Measurements from ENCODE around the gene INAFM1.

INAFM1 gene

GRCh38 chr19:47312366-47313006 is 37.8 kb downstream of the INAFM1 start:
- Histone ChIP-seq H4K20me1 (ENCODE audit: insufficient read depth, low read length) (no peaks in the 10 kb centered on the region), H2AFZ (ENCODE audit: low read length) (no peak overlapping the region), H3K4me1 (ENCODE audit: insufficient read depth, low read length, severe bottlenecking) (no peaks in the 10 kb centered on the region), H3K9me2 (ENCODE audit: low read depth, low read length) (no peaks in the 10 kb centered on the region), H3K27ac (ENCODE audit: low read depth, low read length, poor library complexity, severe bottlenecking) (no peak overlapping the region), H3F3A (ENCODE audit: insufficient read depth, low read length) (no peaks in the 10 kb centered on the region), H3K36me3 (ENCODE audit: insufficient read depth, low read length) (no peaks in the 10 kb centered on the region), H3K4me3 (ENCODE audit: low read depth, low read length, poor library complexity, severe bottlenecking) (no peak overlapping the region), H3K4me2 (ENCODE audit: low read length) (no peak overlapping the region), H3K79me2 (ENCODE audit: insufficient read depth, low read length) (no peaks in the 10 kb centered on the region), H3K9me3 (ENCODE audit: low read length) (no peaks in the 10 kb centered on the region), H3K27me3 (ENCODE audit: insufficient read depth, low read length) (no peaks in the 10 kb centered on the region; the same call in 1 of the 2 replicates), H3K9ac (ENCODE audit: low read length) (no peak overlapping the region)
- TF ChIP-seq EZH2 (IDR thresholded peaks at IDR 0.05; ENCODE audit: borderline replicate concordance, low read length) (no peak), CTCF (IDR thresholded peaks at IDR 0.05; ENCODE audit: low read length) (no peak)

DNA sequence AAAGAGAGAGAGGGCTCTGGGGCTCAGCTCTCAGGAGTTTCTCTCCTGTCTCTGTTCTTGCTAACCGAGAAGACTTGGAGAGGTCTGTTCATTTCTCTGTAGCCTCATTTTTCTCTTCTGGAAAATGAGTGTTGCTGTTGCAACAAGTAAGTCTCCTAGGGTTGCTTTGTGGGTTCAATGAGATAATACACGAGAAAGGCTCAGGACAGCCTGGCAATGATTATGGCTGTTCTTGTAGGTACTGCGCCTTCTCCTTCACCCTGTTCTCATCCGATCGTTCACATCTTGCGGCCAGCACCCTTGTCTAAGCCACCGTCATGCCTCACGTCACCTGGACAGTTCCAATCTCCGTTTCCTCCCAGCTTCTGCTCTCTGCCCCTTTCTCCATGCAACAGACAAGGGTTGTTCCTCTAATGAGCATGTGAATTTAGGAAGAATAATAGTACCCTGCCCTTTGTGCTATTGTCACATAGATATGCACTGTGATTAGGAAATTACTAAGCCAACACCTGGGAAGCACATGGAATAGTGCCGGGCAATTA is 39.1 kb downstream of the INAFM1 start:
- Histone ChIP-seq H3F3A (ENCODE audit: insufficient read depth, low read length) (no peaks in the 10 kb centered on the region), H3K27me3 (ENCODE audit: insufficient read depth, low read length) (no peaks in the 10 kb centered on the region; the same call in 1 of the 2 replicates), H3K36me3 (ENCODE audit: insufficient read depth, low read length) (no peaks in the 10 kb centered on the region), H3K4me2 (ENCODE audit: low read length) (no peak overlapping the region), H3K9me3 (ENCODE audit: low read length) (no peaks in the 10 kb centered on the region), H3K9me2 (ENCODE audit: low read depth, low read length) (no peaks in the 10 kb centered on the region), H3K4me1 (ENCODE audit: insufficient read depth, low read length, severe bottlenecking) (no peaks in the 10 kb centered on the region), H3K4me3 (ENCODE audit: low read depth, low read length, poor library complexity, severe bottlenecking) (no peak overlapping the region), H3K27ac (ENCODE audit: low read depth, low read length, poor library complexity, severe bottlenecking) (no peak overlapping the region), H4K20me1 (ENCODE audit: insufficient read depth, low read length) (no peaks in the 10 kb centered on the region), H3K9ac (ENCODE audit: low read length) (no peak overlapping the region), H2AFZ (ENCODE audit: low read length) (no peak overlapping the region), H3K79me2 (ENCODE audit: insufficient read depth, low read length) (no peaks in the 10 kb centered on the region)
- TF ChIP-seq CTCF (IDR thresholded peaks at IDR 0.05; ENCODE audit: low read length): no peak
- TF ChIP-seq EZH2 (IDR thresholded peaks at IDR 0.05; ENCODE audit: borderline replicate concordance, low read length): no peak

- no peak overlapping the region for H3K9ac ChIP-seq (ENCODE audit: low read length)
- no peak overlapping the region for H3K4me2 ChIP-seq (ENCODE audit: low read length)
- H3K36me3 ChIP-seq (ENCODE audit: insufficient read depth, low read length): no peaks in the 10 kb centered on the region
- no peaks in the 10 kb centered on the region for H3K9me2 ChIP-seq (ENCODE audit: low read depth, low read length)
- H3K9me3 ChIP-seq (ENCODE audit: low read length): no peaks in the 10 kb centered on the region
- H3K4me1 ChIP-seq (ENCODE audit: insufficient read depth, low read length, severe bottlenecking): no peaks in the 10 kb centered on the region
- no peak overlapping the region for H2AFZ ChIP-seq (ENCODE audit: low read length)
- no peak overlapping the region for H3K27ac ChIP-seq (ENCODE audit: low read depth, low read length, poor library complexity, severe bottlenecking)
- H3K27me3 ChIP-seq (ENCODE audit: insufficient read depth, low read length): no peaks in the 10 kb centered on the region; the same call in 1 of the 2 replicates
- no peaks in the 10 kb centered on the region for H3K79me2 ChIP-seq (ENCODE audit: insufficient read depth, low read length)
- no peak overlapping the region for H3K4me3 ChIP-seq (ENCODE audit: low read depth, low read length, poor library complexity, severe bottlenecking)
- no peaks in the 10 kb centered on the region for H3F3A ChIP-seq (ENCODE audit: insufficient read depth, low read length)
- TF ChIP-seq CTCF (IDR thresholded peaks at IDR 0.05; ENCODE audit: low read length) (no peak), EZH2 (IDR thresholded peaks at IDR 0.05; ENCODE audit: borderline replicate concordance, low read length) (no peak)
- H4K20me1 ChIP-seq (ENCODE audit: insufficient read depth, low read length): no peaks in the 10 kb centered on the region
Measured at GRCh38 chr19:47315125-47315821, 40.6 kb downstream of the INAFM1 start.
